ENCODE data around the gene TFEB. TPM values are rescaled to one million over a fixed set of nuclear protein-coding genes. Genes with fewer than 3 reads are reported as not detected.
A peak's percentile ranks its signal among the peaks of the same experiment; 100 is the strongest.

The TFEB gene
- total and polyA plus RNA-seq, 2 of the 8 experiments (the other 6 are each of a cell fraction or from before 2014, with no cell fraction given) = 2.3 to 6.7 TPM

DNA sequence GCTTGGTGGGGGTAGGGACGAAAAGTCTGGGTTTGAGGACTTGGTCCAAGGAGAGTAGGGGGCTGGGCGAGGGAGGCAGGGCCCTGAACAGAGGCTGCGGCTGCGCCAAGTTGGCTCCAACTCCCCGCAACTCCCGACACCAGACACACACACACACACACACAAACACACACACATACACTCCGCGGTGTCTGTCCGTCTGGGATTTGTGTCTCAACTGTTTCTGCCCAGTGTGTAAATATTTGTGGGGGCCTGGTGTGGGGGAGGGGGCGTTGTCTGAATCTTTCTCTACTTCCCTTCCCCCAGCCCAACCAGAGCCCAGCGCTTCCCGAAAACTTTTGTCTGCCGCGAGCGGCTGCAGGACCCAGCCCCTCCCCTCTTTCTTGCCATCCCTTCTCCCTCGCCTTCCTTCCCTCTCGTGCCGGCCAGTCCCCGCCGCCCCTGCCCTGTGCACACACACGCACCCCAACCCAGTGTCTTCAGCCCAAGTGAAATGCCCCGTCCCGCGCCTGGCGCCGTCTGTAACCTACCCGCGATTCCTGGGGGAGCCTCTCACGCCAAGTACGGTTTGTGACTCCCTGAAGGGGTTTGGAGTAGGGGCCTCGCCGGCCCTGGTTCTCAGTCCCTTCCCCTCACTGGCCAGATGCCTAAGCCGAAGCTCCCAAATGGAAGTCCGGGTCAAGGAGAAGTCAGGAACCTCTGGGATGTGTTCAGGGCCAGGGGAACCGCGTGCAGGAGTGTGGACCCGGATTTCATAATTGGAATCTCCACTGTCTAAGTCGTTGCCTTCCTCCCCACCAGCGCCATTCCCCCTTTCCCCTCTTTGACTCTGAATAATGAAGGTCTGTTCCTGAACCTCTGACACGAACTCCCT, 96.2 kb downstream of the TFEB start:
- H4K20me1 ChIP-seq (replicated peaks in 1 of 2; ENCODE audit: control insufficient read depth in 1 of 2, insufficient read depth in 2 of 2, low read length in 2 of 2) = peaks cover 0 to 7% of the 10 kb centered on the region in 2 experiments
- peak overlapping the region; percentile 88; the same call in 1 of the 2 replicates for H2BK15ac ChIP-seq (ENCODE audit: low read length)
- H2BK20ac ChIP-seq (ENCODE audit: low read length) = peak overlapping the region; percentile 86
- peaks cover 8 to 35% (median 22%) of the 10 kb centered on the region in 4 experiments for H3K4me1 ChIP-seq (replicated peaks in 1 of 4; ENCODE audit: control insufficient read depth in 3 of 4, insufficient read depth in 4 of 4, low read length in 3 of 4)
- FAIRE-seq (no peak), DNase-seq (ENCODE audit: low read depth in 1 of 2, low spot score in 2 of 2) (peak in 1 of 2 experiments; percentile 78)
- H2AFZ ChIP-seq (ENCODE audit: low read length) = peak overlapping the region; percentile 60; the same call in 1 of the 2 replicates
- peaks cover 0 to 5% of the 10 kb centered on the region in 2 experiments; a peak in 1 of 4 replicates for H3K79me2 ChIP-seq (ENCODE audit: control insufficient read depth in 1 of 2, insufficient read depth in 2 of 2, low read length in 2 of 2)
- peaks cover 2% of the 10 kb centered on the region; the same call in 1 of the 2 replicates for H3K79me1 ChIP-seq (ENCODE audit: low read depth, low read length)
- no peak overlapping the region for H3K27ac ChIP-seq (ENCODE audit: low read depth, low read length)
- WGBS, 2 experiments (ENCODE audit: extremely low coverage in 1 of 2, insufficient coverage in 1 of 2, insufficient read length in 1 of 2, insufficient replicate concordance in 2 of 2, low coverage in 1 of 2, low lambda C conversion rate in 2 of 2, missing lambda C conversion rate in 1 of 2) = 2% methylated on average over 34 of the region's 40 CpGs; no CpG with 5 or more reads in 1 of the 2 experiments
- H2BK5ac ChIP-seq (ENCODE audit: low read depth, low read length) = peak overlapping the region; percentile 81; the same call in 1 of the 2 replicates
- H3K27me3 ChIP-seq (replicated peaks in 1 of 4; ENCODE audit: control insufficient read depth in 3 of 4, extremely low read depth in 1 of 4, insufficient read depth in 3 of 4, low read length in 3 of 4) = peaks cover 8 to 69% (median 37%) of the 10 kb centered on the region in 4 experiments; a peak in 6 of 7 replicates
- H3K9ac ChIP-seq (replicated peaks in 1 of 4; ENCODE audit: extremely low read depth in 1 of 4, low read depth in 3 of 4, low read length in 3 of 4) = peak overlapping the region in 3 of 4 experiments; percentile 45 to 55 (median 48); a peak in 6 of 7 replicates
- peak overlapping the region; percentile 89 to 96 for H3K4me2 ChIP-seq (ENCODE audit: insufficient read depth in 1 of 2, low read depth in 2 of 2, low read length in 2 of 2)
- peak overlapping the region; percentile 48 for H3K18ac ChIP-seq (ENCODE audit: extremely low read depth, low read length)
- H2BK120ac ChIP-seq (replicated peaks; ENCODE audit: low read depth, low read length) = peak overlapping the region; percentile 23
- no peaks in the 10 kb centered on the region for H3K36me3 ChIP-seq (ENCODE audit: control insufficient read depth in 2 of 4, insufficient read depth in 4 of 4, low read length in 3 of 4)
- ChIA-PET POLR2A (ENCODE audit: partially characterized antibody) (interaction anchor here (0.5 to 2.2 kb wide), 10 partner anchors 9 to 86 kb away, joined by 3 to 7 read pairs (median 3); no protein-coding TSS in a partner anchor), CTCF (ENCODE audit: partially characterized antibody) (interaction anchor here (0.6 to 5.1 kb wide), 9 partner anchors 17 to 285 kb away, joined by 3 to 22 read pairs (median 3); no protein-coding TSS in a partner anchor)
- H3K23ac ChIP-seq (ENCODE audit: insufficient read length) = no peak overlapping the region
- no peaks in the 10 kb centered on the region for H3K9me3 ChIP-seq (ENCODE audit: insufficient read depth in 2 of 2, low read depth in 1 of 2, low read length in 1 of 2)
- peak overlapping the region; percentile 85; the same call in 1 of the 2 replicates for H2BK12ac ChIP-seq (ENCODE audit: low read depth, low read length)
- peaks cover 22% of the 10 kb centered on the region for H3K23me2 ChIP-seq (ENCODE audit: low read depth, low read length)
- H2AK5ac ChIP-seq (ENCODE audit: low read depth, low read length) = peak overlapping the region; percentile 17; the same call in 1 of the 2 replicates
- no peak overlapping the region for H4K5ac ChIP-seq (ENCODE audit: insufficient read length, low read depth, low read length)
- peak overlapping the region; percentile 76 for H4K91ac ChIP-seq (replicated peaks; ENCODE audit: insufficient read length, low read length)
- no peak overlapping the region for H3K14ac ChIP-seq (ENCODE audit: insufficient read length)
- H3K4ac ChIP-seq (replicated peaks; ENCODE audit: insufficient read length, low read depth, low read length) = peak overlapping the region; percentile 93
- H3K4me3 ChIP-seq (ENCODE audit: extremely low read depth in 1 of 4, insufficient read depth in 2 of 4, low read depth in 3 of 4, low read length in 4 of 4) = peak overlapping the region; percentile 67 to 89 (median 78)
- H4K8ac ChIP-seq (ENCODE audit: extremely low read depth, insufficient read depth, low read length) = no peak overlapping the region
- H3K56ac ChIP-seq (replicated peaks; ENCODE audit: insufficient read length, low read depth, low read length) = no peak overlapping the region
- TF ChIP-seq ASH2L (IDR thresholded peaks at IDR 0.05; ENCODE audit: low read length) (peak; percentile 75), SUZ12 (IDR thresholded peaks at IDR 0.05; ENCODE audit: low read length) (no peak), NANOG (IDR thresholded peaks at IDR 0.05; ENCODE audit: insufficient read depth, low read depth, low read length, poor library complexity, severe bottlenecking) (no peak), KDM4A (IDR thresholded peaks at IDR 0.05; ENCODE audit: low read depth, low read length, severe bottlenecking) (peak; percentile 54), RNF2 (IDR thresholded peaks at IDR 0.05; ENCODE audit: borderline replicate concordance, low read depth, low read length, missing control alignments, poor library complexity, severe bottlenecking) (peak; percentile 26), EZH2 (IDR thresholded peaks at IDR 0.05; ENCODE audit: low read depth, low read length, severe bottlenecking) (peak; percentile 67)
- TF ChIP-seq, protein P1, sequence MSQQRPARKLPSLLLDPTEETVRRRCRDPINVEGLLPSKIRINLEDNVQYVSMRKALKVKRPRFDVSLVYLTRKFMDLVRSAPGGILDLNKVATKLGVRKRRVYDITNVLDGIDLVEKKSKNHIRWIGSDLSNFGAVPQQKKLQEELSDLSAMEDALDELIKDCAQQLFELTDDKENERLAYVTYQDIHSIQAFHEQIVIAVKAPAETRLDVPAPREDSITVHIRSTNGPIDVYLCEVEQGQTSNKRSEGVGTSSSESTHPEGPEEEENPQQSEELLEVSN (IDR thresholded peaks at IDR 0.05) = peak; percentile 25
- TF ChIP-seq, protein P2, sequence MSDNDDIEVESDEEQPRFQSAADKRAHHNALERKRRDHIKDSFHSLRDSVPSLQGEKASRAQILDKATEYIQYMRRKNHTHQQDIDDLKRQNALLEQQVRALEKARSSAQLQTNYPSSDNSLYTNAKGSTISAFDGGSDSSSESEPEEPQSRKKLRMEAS (IDR thresholded peaks at IDR 0.05) = 0 out of 2 replicates have a peak, but pooled peaks have one; percentile 22
